Measurements from ENCODE around the gene SUDS3.

SUDS3 gene

DNA sequence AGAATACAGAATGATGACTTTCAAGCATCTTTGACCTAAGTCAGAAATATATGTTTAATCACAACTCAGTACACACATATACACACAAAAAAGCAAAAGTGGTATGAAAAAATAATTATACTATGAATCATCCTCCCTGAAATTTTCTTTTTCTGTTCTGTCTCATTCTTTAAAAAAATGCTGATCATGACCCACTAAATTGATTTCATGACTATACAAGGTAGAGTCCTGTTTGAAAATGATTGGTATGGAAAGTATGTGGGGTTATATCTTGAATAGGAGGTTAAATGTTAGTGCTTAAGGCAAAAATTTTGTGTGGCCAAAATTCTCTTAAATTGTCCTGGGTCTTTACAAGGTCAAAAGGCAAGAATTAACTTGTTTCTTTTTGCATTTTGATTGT lies 80.4 kb downstream of the SUDS3 start:
- no peak for DNase-seq

DNA sequence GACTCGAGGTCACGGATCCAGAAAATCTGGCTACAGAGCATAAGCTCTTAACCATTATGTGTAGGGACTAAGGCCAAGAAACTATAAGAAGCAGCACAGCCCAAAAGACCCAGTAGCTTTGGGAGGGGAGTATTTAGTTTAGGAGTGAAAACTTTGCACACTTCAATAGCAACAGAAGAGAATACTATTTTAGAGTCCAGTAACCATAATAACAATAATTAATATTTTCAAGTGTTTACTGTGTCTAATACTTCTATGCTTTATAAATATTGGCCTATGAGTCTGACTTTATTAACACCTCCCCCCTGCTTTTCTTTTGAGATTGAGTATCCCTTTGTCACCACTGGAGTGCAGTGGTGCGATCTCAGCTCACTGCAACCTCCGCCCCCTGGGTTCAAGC lies 82.8 kb downstream of the SUDS3 start:
- no peak for DNase-seq

DNA sequence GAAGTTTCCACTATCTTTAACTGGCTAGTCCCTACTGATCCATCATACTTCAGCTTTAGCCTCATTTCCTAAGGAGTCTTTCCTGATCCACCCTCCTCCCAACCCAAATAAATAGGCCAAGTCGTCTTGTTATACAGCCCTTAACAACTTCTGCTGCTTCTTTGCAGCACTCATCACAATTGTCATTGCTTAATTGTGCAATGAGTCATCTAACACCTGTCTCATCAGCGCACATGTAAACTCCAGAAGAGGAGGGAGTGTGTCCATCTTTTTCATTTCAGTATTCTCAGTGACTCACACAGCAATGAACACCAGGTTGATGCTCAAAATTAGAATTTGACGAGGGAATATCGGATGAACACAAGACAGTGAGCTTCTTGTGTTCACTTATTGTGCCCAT lies 87.3 kb downstream of the SUDS3 start:
- no peak for DNase-seq

DNA sequence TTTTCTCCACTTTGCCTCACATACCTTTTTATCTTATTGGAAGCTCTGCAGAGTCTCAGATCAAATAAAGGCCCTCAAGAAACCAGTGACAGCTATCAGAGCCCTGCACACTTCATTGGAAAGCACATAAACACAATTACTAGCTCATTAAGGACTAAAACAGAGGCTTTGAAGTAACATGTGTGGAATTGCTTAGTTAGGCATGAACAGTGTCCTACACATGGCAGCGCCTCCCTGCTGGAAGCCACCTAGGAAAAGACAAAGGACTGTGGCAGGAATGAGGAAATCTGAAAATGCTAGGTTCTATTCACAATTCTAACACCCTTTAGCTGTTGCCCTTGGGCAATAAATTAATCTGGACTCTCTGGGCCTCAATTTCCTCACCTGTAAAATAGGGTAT lies 89.4 kb downstream of the SUDS3 start:
- DNase-seq: no peak
